ENCODE measurements around the gene SETD2.

GRCh38 chr3:47016934-47017435 is 146.9 kb downstream of the SETD2 start:
- TF ChIP-seq POLR2A (IDR thresholded peaks at IDR 0.05; ENCODE audit: low read depth, low read length): no peak
- TF ChIP-seq POLR2AphosphoS5 (IDR thresholded peaks at IDR 0.05; ENCODE audit: low read depth, low read length): no peak

Measured in GM12892 (cell line).